ENCODE results near the gene AP2M1. TPM values are rescaled to one million over a fixed set of nuclear protein-coding genes. Genes with fewer than 3 reads are reported as not detected.

The AP2M1 gene
- 100 to 1,000 TPM; 258 to 397 (median 298) TPM for total RNA-seq

- peaks cover 47 to 61% (median 55%) of the 10 kb centered on the region in 4 donors for H3K36me3 ChIP-seq
- H3K4me1 ChIP-seq = peaks cover 33 to 57% (median 53%) of the 10 kb centered on the region in 4 donors
- H3K27me3 ChIP-seq = no peaks in the 10 kb centered on the region
- peak within 1 kb of the TSS; percentile 90 to 97 (median 96) for H3K27ac ChIP-seq (replicated peaks in 1 of 4)
- intact Hi-C loops (cut with DNase I) = loop anchor here (2.0 kb wide), 1 partner anchor 40 kb away; the partner anchor contains the start of gene EIF2B5
- WGBS = under 1% methylated on average over 41 of the region's 73 CpGs
- TF ChIP-seq POLR2A (IDR thresholded peaks at IDR 0.05; ENCODE audit: low read depth) (peak; percentile 75), EP300 (IDR thresholded peaks at IDR 0.05) (no peak), POLR2AphosphoS5 (IDR thresholded peaks at IDR 0.05) (peak; percentile 93), CTCF (IDR thresholded peaks at IDR 0.05) (no peak)
- H3K4me3 ChIP-seq = peak within 1 kb of the TSS; percentile 85 to 100 (median 99)
- DNase-seq (ENCODE audit: extremely low spot score) = peak; percentile 99
- no peaks in the 10 kb centered on the region for H3K9me3 ChIP-seq
These were observed at the start of gene AP2M1 for GRCh38 chr3:184174646-184175492. Gene AP2M1, plus strand, starts transcription at chr3:184174855. Its CDS starts 2,139 bp downstream, at chr3:184176994.

DNA sequence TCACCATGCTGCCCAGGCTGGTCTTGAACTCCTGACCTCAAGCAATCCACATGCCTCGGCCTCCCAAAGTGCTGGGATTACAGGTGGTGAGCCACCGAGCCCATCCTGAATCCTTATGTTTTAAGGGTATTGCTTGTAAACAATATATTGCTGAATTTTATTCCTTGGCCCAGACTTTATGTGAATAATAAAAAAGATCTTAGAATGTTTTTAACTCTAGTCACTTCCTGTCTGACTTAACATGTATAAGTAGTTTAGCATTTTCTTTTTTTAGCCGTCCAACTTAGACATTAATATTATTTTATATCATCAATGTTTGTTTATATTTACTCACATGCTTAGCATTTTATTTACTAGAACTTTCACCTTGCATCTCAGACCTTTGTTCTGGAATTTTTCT, 48.6 kb upstream of the AP2M1 start:
- Histone ChIP-seq H3K27ac (replicated peaks in 1 of 4) (no peak overlapping the region), H3K9me3 (no peaks in the 10 kb centered on the region), H3K4me1 (no peaks in the 10 kb centered on the region), H3K4me3 (no peak overlapping the region), H3K36me3 (no peaks in the 10 kb centered on the region), H3K27me3 (no peaks in the 10 kb centered on the region)
- intact Hi-C loops (cut with DNase I) = no loop called here
- 58% methylated on average over 3 of the region's 3 CpGs for WGBS
- DNase-seq (ENCODE audit: extremely low spot score) = no peak
- TF ChIP-seq EP300 (IDR thresholded peaks at IDR 0.05) (no peak), CTCF (IDR thresholded peaks at IDR 0.05) (no peak), POLR2A (IDR thresholded peaks at IDR 0.05; ENCODE audit: low read depth) (no peak), POLR2AphosphoS5 (IDR thresholded peaks at IDR 0.05) (no peak)

GRCh38 chr3:184129012-184129411, 45.6 kb upstream of the AP2M1 start:
- H3K9me3 ChIP-seq = no peaks in the 10 kb centered on the region
- H3K36me3 ChIP-seq = no peaks in the 10 kb centered on the region
- H3K27me3 ChIP-seq = no peaks in the 10 kb centered on the region
- DNase-seq (ENCODE audit: extremely low spot score) = no peak
- TF ChIP-seq POLR2AphosphoS5 (IDR thresholded peaks at IDR 0.05) (no peak), EP300 (IDR thresholded peaks at IDR 0.05) (no peak), CTCF (IDR thresholded peaks at IDR 0.05) (peak in 2 of 3 experiments; percentile 8 to 17), POLR2A (IDR thresholded peaks at IDR 0.05; ENCODE audit: low read depth) (no peak)
- 55% methylated on average over 2 of the region's 2 CpGs for WGBS
- intact Hi-C loops (cut with DNase I) = no loop called here
- H3K4me3 ChIP-seq = no peak overlapping the region
- H3K4me1 ChIP-seq = peaks cover 0 to 6% (median 4%) of the 10 kb centered on the region in 4 donors
- no peak overlapping the region for H3K27ac ChIP-seq (replicated peaks in 1 of 4)

DNA sequence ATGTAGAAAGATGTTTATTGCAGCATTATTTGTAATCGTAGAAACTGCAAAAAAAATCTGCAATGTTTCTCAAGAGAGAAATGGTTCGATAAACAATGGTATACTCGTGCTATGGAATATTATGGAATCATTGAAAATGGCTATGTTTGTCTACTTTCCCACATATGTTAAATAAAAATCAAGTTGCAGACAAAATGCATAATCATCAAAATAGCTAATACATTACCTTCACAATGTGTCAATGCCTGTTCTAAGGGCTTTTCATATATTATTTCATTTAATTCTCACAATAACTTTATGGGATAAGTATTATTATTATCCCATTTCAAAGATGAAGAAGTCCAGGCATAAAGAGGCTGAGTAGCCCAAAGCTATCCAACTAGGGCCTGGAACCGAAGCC, 41.7 kb upstream of the AP2M1 start:
- Histone ChIP-seq H3K9me3 (no peaks in the 10 kb centered on the region), H3K4me1 (peaks cover 14 to 35% (median 23%) of the 10 kb centered on the region in 4 donors), H3K27me3 (no peaks in the 10 kb centered on the region), H3K4me3 (no peak overlapping the region), H3K27ac (replicated peaks in 1 of 4) (no peak overlapping the region), H3K36me3 (peaks cover 0 to 7% (median 5%) of the 10 kb centered on the region in 4 donors)
- intact Hi-C loops (cut with DNase I) = loop anchor here (5.0 kb wide), 1 partner anchor 119 kb away; no protein-coding TSS in a partner anchor
- TF ChIP-seq CTCF (IDR thresholded peaks at IDR 0.05) (no peak), POLR2A (IDR thresholded peaks at IDR 0.05; ENCODE audit: low read depth) (no peak), POLR2AphosphoS5 (IDR thresholded peaks at IDR 0.05) (no peak), EP300 (IDR thresholded peaks at IDR 0.05) (no peak)
- no peak for DNase-seq (ENCODE audit: extremely low spot score)
- WGBS = 95% methylated on average over 4 of the region's 4 CpGs

Data from esophagus muscularis mucosa (tissue), 4 donors.